Right renal pelvis (tissue), 4 donors: ENCODE data around the gene GSPT2. TPM values are rescaled to one million over a fixed set of nuclear protein-coding genes. Genes with fewer than 3 reads are reported as not detected.
A peak's percentile ranks its signal among the peaks of the same experiment; 100 is the strongest.
"Not testable (repeated sequence)": the region's sequence is repeated elsewhere in the genome, so short reads cannot be mapped to it uniquely, and the experiment has no call there.

ENCODE experiments used
- DNase-seq, 4 donors: peaks; one replicate each; pipeline ENCODE4 v3.0.0-alpha.2; 2013; ENCODE audit warnings: low read depth in 4 of 4, low spot score in 3 of 4, missing footprints in 1 of 4
- polyA plus RNA-seq, 4 donors: library from polyadenylated mRNA; unstranded; fragments of 120-200 nt; gene quantifications; one replicate each; pipeline ENCODE4 v1.2.1, GENCODE V29; 2013; ENCODE audit not compliant: insufficient read length in 4 of 4

GSPT2 gene
- polyA plus RNA-seq, result 10 to 100 TPM; 21.6 to 25.5 (median 24.3) TPM

DNA sequence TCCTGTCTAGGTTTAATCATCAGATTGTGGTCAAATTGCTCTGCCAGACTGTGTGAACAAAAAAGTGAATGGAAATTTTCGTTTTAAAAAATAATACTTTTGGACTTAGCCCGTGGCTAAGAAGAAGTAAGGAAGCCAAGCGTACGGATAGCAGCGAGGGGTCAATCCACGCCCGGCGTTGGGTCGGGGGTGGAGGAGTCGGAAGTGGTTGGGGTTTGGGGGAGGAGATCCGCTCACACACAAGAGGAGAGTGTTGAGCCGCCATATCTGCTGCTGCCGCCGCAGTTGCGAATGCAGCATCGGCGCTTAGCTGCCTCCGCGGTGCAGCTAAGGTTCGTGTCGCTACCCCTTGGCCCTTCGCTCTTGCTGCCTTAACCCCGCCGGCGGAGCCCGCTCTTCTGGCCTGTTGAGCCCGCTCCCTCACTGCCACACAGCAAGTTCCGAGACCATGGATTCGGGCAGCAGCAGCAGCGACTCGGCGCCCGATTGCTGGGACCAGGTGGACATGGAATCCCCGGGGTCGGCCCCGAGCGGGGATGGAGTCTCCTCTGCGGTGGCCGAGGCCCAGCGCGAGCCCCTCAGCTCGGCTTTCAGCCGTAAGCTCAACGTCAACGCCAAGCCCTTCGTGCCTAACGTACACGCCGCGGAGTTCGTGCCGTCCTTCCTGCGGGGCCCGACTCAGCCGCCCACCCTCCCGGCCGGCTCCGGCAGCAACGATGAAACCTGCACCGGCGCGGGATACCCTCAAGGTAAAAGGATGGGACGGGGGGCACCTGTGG lies at the start of gene GSPT2:
Gene GSPT2 (plus strand): TSS at position 264 of the 779 bp plus-strand sequence. CDS start 185 bp downstream, at position 449.
- peak; percentile 44 to 50 (median 46) for DNase-seq

DNA sequence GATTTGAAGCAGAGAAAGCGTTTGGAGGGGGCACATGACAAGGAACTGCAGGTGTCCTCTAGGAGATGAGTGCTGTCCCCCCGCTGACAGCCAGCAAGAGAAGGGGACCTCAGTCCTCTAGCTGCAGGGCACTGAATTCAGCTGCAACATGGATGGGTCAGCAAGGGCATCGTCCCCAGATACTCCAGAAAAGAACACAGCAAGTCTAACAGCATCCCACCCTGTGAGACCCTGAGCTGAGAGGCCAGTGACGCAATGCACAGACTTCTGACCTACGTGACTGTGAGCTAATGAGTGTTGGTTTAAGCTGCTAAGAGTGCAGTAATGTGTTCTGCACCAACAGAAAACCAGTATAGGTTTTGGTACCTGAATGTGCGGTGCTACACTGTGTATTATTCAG lies 49.0 kb upstream of the GSPT2 start:
- DNase-seq, result no peak

GRCh38 chrX:51697397-51697796 lies 45.8 kb upstream of the GSPT2 start:
- no peak for DNase-seq

DNA sequence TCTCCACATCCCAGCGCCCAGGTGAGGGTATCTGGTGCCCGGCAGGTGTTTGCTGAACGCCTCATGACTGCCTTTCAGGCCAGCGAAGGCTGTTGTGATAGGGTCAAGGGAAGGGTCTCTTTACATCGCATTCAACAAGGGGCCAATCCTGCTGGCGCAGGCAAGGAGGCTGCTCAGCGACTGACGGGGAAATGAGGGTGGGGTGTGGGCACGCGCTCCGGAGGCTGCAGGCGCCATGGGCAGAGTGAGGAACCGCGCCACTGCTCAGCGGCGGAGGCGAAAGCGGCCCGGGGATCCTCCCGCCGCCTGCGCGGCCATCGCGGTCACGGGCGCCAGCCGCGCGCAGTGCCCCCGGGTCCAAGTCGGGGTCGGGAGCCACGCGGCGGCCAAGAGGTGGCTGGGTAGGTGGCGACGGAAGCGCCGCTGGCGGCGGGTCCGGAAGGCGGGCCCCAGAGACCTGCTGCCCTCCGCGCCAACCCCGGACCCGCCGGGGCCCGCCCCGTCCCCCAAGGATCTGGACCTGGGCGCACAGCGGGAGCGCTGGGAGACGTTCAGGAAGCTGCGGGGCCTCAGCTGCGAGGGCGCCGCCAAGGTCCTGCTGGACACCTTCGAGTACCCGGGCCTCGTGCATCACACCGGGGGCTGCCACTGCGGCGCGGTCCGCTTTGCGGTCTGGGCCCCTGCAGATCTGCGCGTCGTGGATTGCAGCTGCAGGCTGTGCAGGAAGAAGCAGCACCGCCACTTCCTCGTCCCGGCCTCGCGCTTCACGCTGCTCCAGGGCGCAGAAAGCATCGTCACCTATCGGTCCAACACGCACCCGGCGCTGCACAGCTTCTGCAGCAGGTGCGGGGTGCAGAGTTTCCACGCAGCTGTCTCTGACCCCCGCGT lies 32.7 kb upstream of the GSPT2 start, which contains the start of gene CENPVL1:
Gene CENPVL1 (plus strand): TSS at position 236 of the 888 bp plus-strand sequence. CDS start 0 bp downstream, at position 236.
- DNase-seq, result not testable (repeated sequence)

DNA sequence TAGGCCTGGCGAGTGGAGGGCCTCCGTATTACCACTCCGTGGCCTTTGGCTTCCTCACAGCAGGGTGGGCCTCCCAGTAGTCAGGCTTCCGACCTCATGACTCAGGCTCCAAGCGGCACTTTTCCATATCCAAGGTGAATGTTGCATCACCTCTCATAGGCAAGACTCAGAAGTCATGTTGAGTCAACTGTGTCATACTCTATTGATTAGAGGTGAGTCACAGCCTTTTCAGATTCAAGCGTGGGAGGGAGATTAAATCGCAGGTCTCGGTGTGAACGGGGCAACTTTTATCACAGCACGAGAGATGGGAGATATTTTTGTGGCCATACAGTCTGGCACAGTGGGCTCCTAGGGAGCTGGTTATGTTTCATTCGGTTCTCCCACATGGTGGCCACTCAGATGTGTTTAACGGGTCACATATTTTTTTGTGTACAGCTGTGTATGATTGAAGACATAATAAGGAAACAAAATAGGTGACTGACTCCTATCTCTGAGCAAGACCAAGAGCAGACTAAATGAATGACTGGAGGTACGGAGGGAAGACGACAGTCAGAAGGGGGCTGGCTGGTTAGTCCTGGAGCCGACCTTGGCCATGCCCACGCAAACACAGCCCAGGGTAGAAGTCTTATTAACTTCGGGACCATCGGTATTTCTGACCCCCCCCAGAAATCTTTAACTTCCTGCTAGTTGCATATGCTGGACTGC lies 30.1 kb upstream of the GSPT2 start:
- DNase-seq, result not testable (repeated sequence)

GRCh38 chrX:51728202-51728601 lies 15.0 kb upstream of the GSPT2 start:
- no peak for DNase-seq

- no peak for DNase-seq
Observed at GRCh38 chrX:51737091-51737490, 6.2 kb upstream of the GSPT2 start.

DNA sequence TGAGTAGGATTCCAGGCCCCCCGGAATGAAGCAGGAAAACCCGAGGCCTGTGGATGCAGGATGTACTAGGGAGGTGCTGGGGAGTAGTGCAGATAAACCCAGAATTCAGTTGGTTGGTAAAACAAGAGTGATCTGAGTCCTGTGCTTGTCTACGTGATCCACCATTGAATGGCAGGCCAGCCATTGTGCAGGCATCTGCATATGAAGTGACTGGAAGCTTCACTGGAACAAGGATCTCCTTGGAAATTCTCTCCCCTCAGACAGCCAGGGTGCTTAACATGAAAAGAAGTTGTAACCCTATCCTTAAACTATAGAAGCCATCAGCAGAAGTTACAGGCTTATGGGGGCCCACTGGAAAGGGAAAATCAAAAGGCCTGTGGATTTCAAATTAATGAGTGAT lies 656 bp upstream of the GSPT2 start:
- DNase-seq, result no peak

DNA sequence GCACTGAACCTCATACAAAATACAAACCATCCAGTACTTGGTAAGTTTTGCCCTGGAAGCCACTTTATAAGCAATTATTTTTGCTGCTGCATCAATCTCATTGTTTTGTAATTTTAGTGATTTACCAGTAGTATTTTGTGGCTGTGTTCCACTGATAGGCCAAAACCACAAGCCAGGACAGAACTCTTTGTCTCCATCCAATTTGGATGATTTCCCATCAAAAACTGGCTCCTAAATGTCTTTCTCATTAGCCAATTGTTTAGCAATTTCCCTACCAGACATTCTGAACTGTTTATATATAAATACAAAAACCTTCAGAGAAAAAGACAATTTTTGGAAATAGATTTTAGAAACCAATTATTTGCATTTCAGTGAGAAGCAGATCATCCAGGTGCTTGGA lies 4.4 kb downstream of the GSPT2 start:
- no peak for DNase-seq

- DNase-seq, result no peak
Observed at GRCh38 chrX:51759055-51759839, 16.0 kb downstream of the GSPT2 start.

DNA sequence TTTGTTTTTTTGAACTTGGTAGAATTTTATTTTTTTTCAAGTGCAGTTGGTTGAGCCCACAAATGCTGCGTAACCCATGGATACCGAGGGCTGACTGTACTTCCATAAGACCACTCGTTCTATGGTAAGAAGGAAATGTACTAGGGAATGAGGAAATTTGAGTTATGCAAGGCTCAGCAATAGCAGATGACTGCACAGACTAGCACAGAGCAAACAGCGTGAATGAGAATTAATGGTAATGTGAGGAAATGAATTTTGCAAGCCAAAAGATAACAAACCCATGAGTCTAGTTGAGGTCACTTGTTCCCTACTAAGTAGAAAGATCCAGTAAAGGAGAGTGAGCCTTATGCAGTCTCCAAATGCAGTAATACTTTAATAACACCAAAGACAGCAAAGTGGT lies 17.4 kb downstream of the GSPT2 start:
- no peak for DNase-seq

GRCh38 chrX:51766546-51766945 lies 23.3 kb downstream of the GSPT2 start:
- no peak for DNase-seq

DNA sequence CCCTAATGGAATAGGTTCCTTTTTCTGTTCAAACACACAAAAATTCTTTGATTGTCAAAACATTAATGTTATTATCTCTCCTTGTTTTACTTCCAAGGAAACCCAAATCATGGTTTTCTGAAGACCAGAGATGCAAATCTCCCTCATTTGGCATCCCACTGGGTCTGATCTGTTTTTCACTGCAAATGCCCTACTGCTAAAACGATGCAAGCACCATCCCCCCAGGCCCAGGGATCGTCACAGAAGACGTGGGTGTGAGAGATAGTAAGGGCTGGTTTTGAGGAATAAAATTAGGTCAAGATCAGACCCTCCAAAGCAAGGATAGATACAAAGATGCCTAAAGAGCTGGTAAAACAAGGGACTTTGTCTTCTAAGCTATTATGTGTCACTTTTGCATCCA lies 33.6 kb downstream of the GSPT2 start:
- DNase-seq, result no peak

GRCh38 chrX:51779306-51779705 lies 36.1 kb downstream of the GSPT2 start:
- no peak for DNase-seq

GRCh38 chrX:51795136-51795535 lies 51.9 kb downstream of the GSPT2 start:
- no peak for DNase-seq

Other genes starting within 250 kb of the GSPT2 start
- 10 to 100 TPM; 13.0 to 16.0 (median 14.9) TPM for gene NUDT11, start 246.8 kb upstream of the GSPT2 start, polyA plus RNA-seq
- 1 to 10 TPM; 1.5 to 2.1 (median 1.8) TPM for gene CENPVL3, start 124.5 kb upstream of the GSPT2 start, polyA plus RNA-seq
- under 1 TPM; 0.10 to 0.36 (median 0.25) TPM for gene CENPVL2, start 60.6 kb upstream of the GSPT2 start, polyA plus RNA-seq
- under 1 TPM; 0.10 to 0.36 (median 0.25) TPM for gene CENPVL1, start 32.9 kb upstream of the GSPT2 start, polyA plus RNA-seq
- gene MAGED1, start 150.2 kb downstream of the GSPT2 start, polyA plus RNA-seq, result 100 to 1,000 TPM; 323 to 357 (median 352) TPM